GM18502 (cell line): ENCODE results near the gene ERC2.
"Not testable (repeated sequence)": the region's sequence is repeated elsewhere in the genome, so short reads cannot be mapped to it uniquely, and the experiment has no call there.

ENCODE experiments used
- ATAC-seq: cut with Tn5 transposase; IDR thresholded peaks from one replicate; pipeline ENCODE4 v1.9.1; 2021; ENCODE audit warnings: mild to moderate bottlenecking; ENCODE audit not compliant: unreplicated experiment, poor library complexity

The ERC2 gene

GRCh38 chr3:56468184-56469106, at the start of gene ERC2:
Gene ERC2, minus strand, starts transcription at chr3:56468467.
- no peak for ATAC-seq

DNA sequence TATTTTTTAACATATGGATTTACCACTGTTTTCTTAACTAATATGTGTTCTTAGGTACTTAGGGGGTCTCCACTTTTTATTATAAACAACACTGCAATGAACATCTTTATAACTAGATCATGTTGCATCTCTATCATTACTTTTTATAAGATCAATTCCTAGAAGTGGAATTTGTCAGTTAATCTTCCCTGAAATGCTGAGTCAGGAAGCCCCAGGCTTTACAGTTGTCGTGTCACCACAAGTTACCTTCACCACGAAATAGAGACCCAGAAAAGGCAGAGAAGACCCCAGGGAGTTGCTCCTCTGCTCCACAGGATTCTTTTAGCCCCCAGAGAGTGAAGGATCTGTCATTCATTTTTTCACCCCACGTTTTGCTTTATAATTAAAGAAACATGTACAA, 34.5 kb upstream of the ERC2 start:
- ATAC-seq, result no peak

DNA sequence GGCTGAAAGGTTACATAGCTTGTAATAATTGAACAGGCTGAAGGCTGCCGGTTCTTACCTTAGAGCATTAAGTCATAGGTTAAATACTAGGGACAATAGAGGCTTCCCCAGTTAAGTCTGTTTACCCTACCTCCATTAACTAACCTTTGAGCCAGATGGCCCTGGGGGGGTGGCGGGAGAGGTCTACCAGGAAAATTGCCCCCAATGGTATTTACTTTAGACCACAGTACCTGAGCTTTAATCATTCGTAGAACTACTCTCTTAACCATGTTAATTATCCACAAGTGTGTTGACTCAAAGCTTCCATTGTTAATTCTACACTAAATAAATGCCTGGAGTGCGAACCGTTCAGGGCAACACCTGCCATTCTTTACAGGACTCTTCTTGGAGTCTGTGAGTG, 28.1 kb upstream of the ERC2 start:
- not testable (repeated sequence) for ATAC-seq

GRCh38 chr3:56494679-56495322, 26.5 kb upstream of the ERC2 start:
- ATAC-seq, result peak; percentile 84

- ATAC-seq, result no peak
Measured at GRCh38 chr3:56491566-56491965, 23.3 kb upstream of the ERC2 start.

DNA sequence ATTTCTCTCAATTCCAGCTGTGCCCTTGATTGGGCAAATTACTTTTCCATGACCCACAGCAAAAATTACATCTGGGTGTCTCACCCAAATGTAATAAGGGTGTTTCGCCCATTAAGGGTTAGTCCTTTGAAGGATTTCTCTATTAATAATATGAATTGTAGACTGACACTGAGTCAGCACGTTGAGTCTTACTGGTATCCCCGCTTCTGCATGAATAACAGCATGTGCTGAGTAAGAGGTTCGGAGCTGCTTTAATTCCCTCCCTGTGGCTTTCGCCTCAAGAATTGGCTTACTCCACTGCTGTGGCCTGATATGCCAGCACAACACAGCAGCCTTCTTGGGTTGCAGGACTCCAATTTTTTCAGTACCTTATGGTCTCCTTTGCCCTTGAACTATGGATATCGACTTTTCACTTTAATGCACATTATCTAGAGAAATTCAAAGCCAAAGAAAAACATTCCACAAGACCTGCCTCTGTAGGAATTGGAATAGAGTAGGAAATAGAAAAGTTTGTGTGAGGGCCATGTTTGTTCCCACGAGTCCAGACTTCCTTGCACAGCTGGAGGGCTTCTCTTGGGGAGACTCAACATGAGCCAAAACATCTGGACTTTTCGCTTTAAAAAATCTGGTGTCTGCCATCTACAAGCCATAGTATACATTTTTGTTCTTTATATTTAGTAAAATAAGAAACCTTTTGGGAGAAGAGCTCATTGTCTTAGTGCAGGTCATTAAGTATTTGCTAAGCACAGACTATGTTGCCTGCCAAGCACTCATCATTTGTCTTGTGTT, 20.7 kb upstream of the ERC2 start:
- no peak for ATAC-seq

DNA sequence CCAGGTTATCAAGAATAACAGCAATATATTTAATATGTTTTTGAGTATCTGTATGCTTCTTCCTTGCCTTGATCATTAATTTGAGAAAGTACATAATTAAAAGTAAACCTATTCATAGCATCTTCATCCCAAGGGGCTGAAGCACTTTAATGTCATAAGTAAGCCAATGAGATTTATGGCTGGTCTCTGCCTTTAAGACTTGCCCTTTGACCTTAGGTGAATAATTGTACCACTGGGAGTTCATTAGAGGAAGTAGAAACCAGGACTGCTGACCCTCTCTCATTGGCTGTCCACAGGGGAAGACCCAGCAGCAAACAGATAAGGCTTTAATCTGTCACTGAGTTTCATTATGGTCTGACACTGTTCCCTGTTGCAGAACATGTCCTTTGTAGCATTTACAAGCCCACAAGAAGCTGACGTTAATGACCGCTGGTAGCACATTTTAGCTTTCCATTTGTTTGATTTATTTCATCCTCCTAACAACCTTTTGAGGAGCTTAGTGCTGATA, 16.3 kb upstream of the ERC2 start:
- ATAC-seq, result no peak

DNA sequence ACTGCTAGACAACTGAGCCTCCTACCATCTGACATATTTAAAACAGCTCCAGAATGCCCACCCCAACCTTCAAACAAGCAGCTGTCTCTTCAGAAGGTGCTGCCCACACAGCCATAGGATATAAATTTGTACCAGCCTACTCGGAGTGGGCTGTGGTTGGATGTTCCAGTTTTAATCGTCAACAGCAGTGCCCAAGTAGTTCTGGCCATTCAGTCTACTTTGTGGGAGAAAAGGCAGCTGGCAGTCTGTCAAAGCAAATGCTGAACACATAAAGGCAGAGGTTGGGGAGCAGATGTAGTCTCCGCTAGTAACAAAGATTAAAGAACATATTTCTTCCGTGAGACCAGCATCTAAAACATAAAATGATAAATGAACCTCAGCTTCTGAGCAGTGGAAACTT, 15.9 kb upstream of the ERC2 start:
- no peak for ATAC-seq

DNA sequence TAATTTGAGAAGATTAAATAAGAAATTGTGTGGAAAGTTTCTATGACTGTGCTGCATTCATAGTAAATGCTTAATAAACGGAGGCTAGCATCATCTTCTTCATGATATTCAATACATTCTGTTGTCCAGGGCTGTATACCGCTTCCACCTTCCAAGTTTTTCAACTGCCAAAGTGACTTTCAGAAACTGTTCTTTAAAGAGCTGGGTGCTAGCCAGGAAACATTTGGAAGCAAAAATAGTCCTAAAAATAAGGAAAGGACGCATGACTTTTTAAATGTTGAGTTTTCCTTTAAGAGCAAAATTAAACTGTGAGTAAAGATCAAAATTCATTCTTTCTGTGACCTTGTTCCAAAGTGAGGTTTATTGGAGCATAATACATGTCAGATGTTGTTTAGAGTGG, 9.4 kb upstream of the ERC2 start:
- no peak for ATAC-seq

GRCh38 chr3:56476771-56477170, 8.5 kb upstream of the ERC2 start:
- no peak for ATAC-seq

DNA sequence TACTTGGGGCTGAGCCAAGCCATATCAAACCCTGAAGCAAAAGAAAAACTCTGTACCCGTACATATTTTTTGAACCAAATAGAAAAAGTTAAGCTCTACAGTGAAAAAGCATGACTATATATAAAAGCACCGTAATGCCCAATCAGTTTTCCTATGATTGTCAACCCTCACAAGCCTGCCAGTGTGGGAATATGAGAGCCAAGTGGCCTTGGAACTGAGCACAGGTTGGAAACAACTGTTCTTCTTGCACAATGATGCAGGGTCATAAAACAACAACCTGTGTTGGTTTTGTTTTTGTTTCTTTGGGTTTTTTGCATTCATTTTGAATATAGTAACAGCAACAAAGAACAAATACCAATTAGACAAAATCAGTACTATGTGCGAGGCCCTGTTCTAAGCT, 3.5 kb upstream of the ERC2 start:
- ATAC-seq, result no peak

DNA sequence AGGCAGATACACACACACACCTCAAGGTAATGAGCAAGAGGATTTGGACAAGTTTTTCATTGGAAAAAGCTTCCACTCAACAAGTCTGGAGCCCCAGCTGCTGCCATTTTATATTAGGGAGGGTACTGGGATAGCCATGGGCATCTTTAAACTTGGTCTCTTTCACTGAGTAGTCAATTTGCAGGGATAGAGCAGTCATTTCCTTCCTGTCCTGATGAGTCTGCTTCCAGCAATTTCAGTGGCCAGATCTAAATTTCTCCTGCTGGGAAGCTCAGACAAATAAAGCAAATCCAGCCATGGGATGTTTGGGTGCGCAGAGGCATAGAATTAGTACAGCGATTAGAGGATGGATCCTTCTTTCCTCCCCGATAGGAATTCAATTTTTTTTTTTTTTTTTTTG, 874 bp upstream of the ERC2 start:
- no peak for ATAC-seq

DNA sequence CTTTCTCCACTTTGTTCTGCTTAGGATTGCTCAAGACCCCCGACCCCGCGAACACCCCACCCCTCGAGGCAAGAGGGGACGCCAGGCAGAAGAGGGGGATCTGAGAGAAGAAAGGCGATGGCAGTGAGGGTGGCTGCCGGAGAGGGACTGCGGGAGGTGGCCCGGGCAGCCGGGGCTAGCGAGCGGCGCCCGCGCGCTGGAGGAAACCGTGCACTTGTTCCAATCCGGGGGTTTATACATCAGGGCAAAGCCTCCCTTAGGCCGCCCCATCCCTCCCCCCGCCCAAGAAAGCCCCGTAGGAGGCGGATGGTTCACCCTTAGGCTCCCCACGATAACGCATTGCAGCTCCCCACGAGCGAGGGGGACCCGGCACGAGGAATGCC, 475 bp downstream of the ERC2 start:
- ATAC-seq, result no peak

GRCh38 chr3:56467108-56467507, 1.2 kb downstream of the ERC2 start:
- ATAC-seq, result peak; percentile 65

- ATAC-seq, result no peak
Measured at GRCh38 chr3:56459719-56460118, 8.5 kb downstream of the ERC2 start.

- ATAC-seq, result no peak
Measured at GRCh38 chr3:56459104-56459496, 9.2 kb downstream of the ERC2 start.

DNA sequence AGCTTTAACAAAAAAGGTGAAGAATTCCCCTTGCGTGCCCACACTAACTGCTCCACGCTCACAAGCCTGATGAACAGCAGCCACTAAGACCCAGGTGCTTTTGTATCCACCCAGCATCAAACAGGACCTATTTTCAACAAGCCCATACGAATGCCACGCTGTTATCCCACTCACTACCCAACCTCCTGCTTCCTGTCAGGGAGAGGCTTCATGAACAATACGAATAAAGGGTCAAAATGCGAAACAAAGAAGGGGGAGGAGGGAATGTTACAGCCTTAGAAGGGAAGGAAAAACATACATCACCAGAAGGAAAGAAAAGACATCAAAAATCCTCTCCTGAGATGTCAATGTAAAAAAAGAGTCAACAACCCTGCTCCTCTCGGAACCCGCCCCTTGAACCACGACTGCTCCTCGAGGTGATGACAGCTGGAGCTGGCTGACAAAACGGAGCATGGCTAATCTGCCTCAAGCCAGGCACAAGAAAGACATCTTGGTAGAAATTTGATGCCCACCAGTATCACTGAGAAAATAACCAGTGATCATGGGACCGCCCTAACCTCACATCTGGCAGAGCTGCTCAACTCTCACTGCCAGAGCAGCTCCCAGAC, 9.7 kb downstream of the ERC2 start:
- ATAC-seq, result no peak

- no peak for ATAC-seq
Measured at GRCh38 chr3:56456117-56456516, 12.2 kb downstream of the ERC2 start.

GRCh38 chr3:56453011-56453410, 15.3 kb downstream of the ERC2 start:
- ATAC-seq, result no peak

DNA sequence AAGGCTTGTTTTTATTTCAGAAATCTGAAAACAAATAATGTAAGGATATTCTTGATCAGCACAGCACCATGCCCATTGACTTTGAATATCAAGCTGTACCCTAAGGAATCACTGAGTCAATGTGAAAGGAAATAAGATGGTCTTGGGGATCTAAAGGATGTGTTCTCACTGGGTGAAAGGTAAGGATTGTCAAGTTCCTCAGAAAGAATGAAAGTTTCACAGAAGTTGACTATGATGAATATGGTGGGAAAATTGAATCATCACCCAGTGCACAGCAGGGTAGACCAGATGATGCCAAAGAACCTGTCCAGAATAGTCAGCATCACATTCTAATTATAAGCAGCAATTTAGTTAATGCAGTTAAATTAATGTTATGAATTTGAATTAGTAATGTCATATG, 16.2 kb downstream of the ERC2 start:
- ATAC-seq, result no peak
